AG08396 (cell line): ENCODE measurements around the gene DOHH.
"Not testable (repeated sequence)": the region's sequence is repeated elsewhere in the genome, so short reads cannot be mapped to it uniquely, and the experiment has no call there.

Experiments used
- DNase-seq: peaks from one replicate; pipeline ENCODE4 v3.0.0; 2012; ENCODE audit warnings: low spot score, mixed read lengths

DOHH gene

GRCh38 chr19:3519126-3519525, 18.7 kb upstream of the DOHH start:
- DNase-seq, result no peak

- no peak for DNase-seq
These were observed 18.2 kb upstream of the DOHH start for GRCh38 chr19:3518659-3519058.

- no peak for DNase-seq
These were observed 17.8 kb upstream of the DOHH start for GRCh38 chr19:3518255-3518654.

GRCh38 chr19:3517638-3518037, 17.2 kb upstream of the DOHH start:
- no peak for DNase-seq

- DNase-seq, result no peak
These were observed 16.3 kb upstream of the DOHH start for GRCh38 chr19:3516675-3517207.

- peak; percentile 65 for DNase-seq
These were observed 15.5 kb upstream of the DOHH start for GRCh38 chr19:3515891-3516422.

- no peak for DNase-seq
These were observed 14.5 kb upstream of the DOHH start for GRCh38 chr19:3514930-3515329.

GRCh38 chr19:3513229-3514140, 13.0 kb upstream of the DOHH start:
- no peak for DNase-seq

GRCh38 chr19:3512562-3513228, 12.2 kb upstream of the DOHH start:
- DNase-seq, result no peak

- DNase-seq, result no peak
These were observed 11.2 kb upstream of the DOHH start for GRCh38 chr19:3511506-3512251.

- no peak for DNase-seq
These were observed 10.3 kb upstream of the DOHH start for GRCh38 chr19:3510727-3511126.

GRCh38 chr19:3509566-3509989, 9.1 kb upstream of the DOHH start:
- DNase-seq, result peak; percentile 71

- no peak for DNase-seq
These were observed 8.5 kb upstream of the DOHH start for GRCh38 chr19:3508771-3509535.

- DNase-seq, result not testable (repeated sequence)
These were observed 7.7 kb upstream of the DOHH start for GRCh38 chr19:3508121-3508661.

- DNase-seq, result no peak
These were observed 7.1 kb upstream of the DOHH start for GRCh38 chr19:3507371-3508120.

GRCh38 chr19:3506384-3507340, 6.2 kb upstream of the DOHH start:
- peak; percentile 55 for DNase-seq

- peak; percentile 100 for DNase-seq
These were observed 5.3 kb upstream of the DOHH start, which contains the start of gene FZR1 for GRCh38 chr19:3505598-3506383. FZR1 (plus strand) TSS chr19:3506311; CDS start chr19:3522990, 16,679 bp downstream.

GRCh38 chr19:3504735-3505134, 4.3 kb upstream of the DOHH start:
- no peak for DNase-seq
